BE2C (cell line): ENCODE measurements around the gene NEK11.

ENCODE experiments used
- DNase-seq: peaks from one replicate; pipeline ENCODE4 v3.0.0-alpha.2; 2020
- H3K27me3 ChIP-seq: fragments of 250-450 bp; sonication (Bioruptor Pico); 2 replicates; pipeline ENCODE4 v1.5.1; 2020; ENCODE audit warnings: mild to moderate bottlenecking
- H3K36me3 ChIP-seq: fragments of 250-450 bp; sonication (Bioruptor Pico); 2 replicates; pipeline ENCODE4 v1.5.1; 2020; ENCODE audit warnings: mild to moderate bottlenecking
- H3K4me1 ChIP-seq: fragments of 250-450 bp; sonication (Bioruptor Pico); 2 replicates; pipeline ENCODE4 v1.5.1; 2020
- H3K4me3 ChIP-seq: 2 replicates; pipeline ENCODE4 v1.5.1; 2011; ENCODE audit warnings: low read depth, low read length
- H3K9me3 ChIP-seq: fragments of 250-450 bp; sonication (Bioruptor Pico); 2 replicates; pipeline ENCODE4 v1.5.1; 2020
- TF ChIP-seq, protein P1 (sequence below): IDR thresholded peaks from 2 replicates; pipeline ENCODE4 v1.5.1; 2012; ENCODE audit warnings: mild to moderate bottlenecking, low read depth, low read length

Gene NEK11

DNA sequence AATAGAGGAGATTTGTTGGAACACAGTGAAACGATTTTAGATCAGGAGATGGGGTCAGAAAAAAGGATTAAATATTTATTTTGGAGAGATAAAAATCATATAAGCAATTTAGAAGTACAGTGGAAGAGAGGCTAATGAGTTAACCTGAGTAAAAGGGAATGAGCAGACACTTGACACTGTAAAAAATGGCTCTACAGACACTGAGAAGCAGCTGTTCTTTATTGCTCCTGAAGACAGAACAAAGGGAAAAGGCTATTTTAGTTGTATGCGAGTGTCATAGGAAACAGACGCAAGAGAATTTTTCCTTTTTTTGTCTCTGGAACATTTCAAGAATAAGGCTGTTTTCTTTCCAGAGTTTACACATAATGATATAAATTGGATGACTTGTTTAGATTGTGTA is 34.3 kb upstream of the NEK11 start:
- TF ChIP-seq, protein P1, sequence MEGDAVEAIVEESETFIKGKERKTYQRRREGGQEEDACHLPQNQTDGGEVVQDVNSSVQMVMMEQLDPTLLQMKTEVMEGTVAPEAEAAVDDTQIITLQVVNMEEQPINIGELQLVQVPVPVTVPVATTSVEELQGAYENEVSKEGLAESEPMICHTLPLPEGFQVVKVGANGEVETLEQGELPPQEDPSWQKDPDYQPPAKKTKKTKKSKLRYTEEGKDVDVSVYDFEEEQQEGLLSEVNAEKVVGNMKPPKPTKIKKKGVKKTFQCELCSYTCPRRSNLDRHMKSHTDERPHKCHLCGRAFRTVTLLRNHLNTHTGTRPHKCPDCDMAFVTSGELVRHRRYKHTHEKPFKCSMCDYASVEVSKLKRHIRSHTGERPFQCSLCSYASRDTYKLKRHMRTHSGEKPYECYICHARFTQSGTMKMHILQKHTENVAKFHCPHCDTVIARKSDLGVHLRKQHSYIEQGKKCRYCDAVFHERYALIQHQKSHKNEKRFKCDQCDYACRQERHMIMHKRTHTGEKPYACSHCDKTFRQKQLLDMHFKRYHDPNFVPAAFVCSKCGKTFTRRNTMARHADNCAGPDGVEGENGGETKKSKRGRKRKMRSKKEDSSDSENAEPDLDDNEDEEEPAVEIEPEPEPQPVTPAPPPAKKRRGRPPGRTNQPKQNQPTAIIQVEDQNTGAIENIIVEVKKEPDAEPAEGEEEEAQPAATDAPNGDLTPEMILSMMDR, result no peak
- Histone ChIP-seq H3K9me3 (no peaks in the 10 kb centered on the region), H3K36me3 (peaks cover 16% of the 10 kb centered on the region), H3K27me3 (no peaks in the 10 kb centered on the region), H3K4me3 (no peak overlapping the region), H3K4me1 (no peaks in the 10 kb centered on the region)
- DNase-seq, result no peak

- DNase-seq, result no peak
- Histone ChIP-seq H3K36me3 (peaks cover 26% of the 10 kb centered on the region), H3K9me3 (no peaks in the 10 kb centered on the region), H3K4me1 (no peaks in the 10 kb centered on the region), H3K27me3 (no peaks in the 10 kb centered on the region), H3K4me3 (no peak overlapping the region)
- TF ChIP-seq, protein P1, result no peak
These were observed 29.4 kb upstream of the NEK11 start for GRCh38 chr3:130997289-130997688.

DNA sequence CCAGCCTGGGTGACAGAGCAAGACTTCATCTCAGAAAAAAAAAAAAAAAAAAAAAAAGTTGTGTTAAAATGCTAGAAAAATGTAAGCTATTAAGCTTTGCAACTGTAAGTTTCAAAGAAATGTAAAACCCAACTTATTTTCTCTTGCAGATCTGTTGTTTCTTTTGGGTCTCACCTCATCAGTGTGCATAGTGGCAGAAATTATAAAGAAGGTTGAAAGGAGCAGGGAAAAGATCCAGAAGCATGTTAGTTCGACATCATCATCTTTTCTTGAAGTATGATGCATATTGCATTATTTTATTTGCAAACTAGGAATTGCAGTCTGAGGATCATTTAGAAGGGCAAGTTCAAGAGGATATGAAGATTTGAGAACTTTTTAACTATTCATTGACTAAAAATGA is 25.6 kb upstream of the NEK11 start:
- TF ChIP-seq, protein P1, result no peak
- no peaks in the 10 kb centered on the region for H3K4me1 ChIP-seq
- H3K9me3 ChIP-seq, result no peaks in the 10 kb centered on the region
- no peaks in the 10 kb centered on the region for H3K27me3 ChIP-seq
- H3K4me3 ChIP-seq, result no peak overlapping the region
- peaks cover 33% of the 10 kb centered on the region for H3K36me3 ChIP-seq
- DNase-seq, result no peak

GRCh38 chr3:131004603-131005002 is 22.1 kb upstream of the NEK11 start:
- Histone ChIP-seq H3K27me3 (no peaks in the 10 kb centered on the region), H3K9me3 (no peaks in the 10 kb centered on the region), H3K4me1 (no peaks in the 10 kb centered on the region), H3K4me3 (no peak overlapping the region), H3K36me3 (peaks cover 22% of the 10 kb centered on the region)
- TF ChIP-seq, protein P1, result no peak
- no peak for DNase-seq

DNA sequence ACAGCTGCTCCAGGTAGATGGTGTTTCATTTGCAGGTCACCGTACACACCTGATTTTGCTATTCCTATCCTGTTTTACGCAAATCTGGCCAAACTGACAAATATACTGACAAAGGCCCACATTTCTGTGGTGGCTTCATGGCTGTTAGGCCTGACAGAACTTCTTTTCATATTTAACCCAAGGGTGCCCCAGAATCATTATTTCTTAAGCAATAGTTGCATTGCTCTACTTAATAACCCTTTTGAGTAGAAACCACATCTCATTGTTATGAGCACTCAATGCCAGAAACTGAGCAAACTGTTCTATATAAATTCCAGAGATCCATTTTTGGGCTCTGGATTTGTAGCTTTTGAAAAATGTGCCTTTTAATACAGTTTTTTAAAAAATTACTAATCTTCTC is 19.4 kb upstream of the NEK11 start:
- TF ChIP-seq, protein P1, result no peak
- Histone ChIP-seq H3K4me1 (no peaks in the 10 kb centered on the region), H3K36me3 (peaks cover 18% of the 10 kb centered on the region), H3K4me3 (no peak overlapping the region), H3K9me3 (no peaks in the 10 kb centered on the region), H3K27me3 (no peaks in the 10 kb centered on the region)
- no peak for DNase-seq

- Histone ChIP-seq H3K9me3 (no peaks in the 10 kb centered on the region), H3K27me3 (no peaks in the 10 kb centered on the region), H3K4me1 (no peaks in the 10 kb centered on the region), H3K4me3 (no peak overlapping the region), H3K36me3 (peaks cover 19% of the 10 kb centered on the region)
- TF ChIP-seq, protein P1, result no peak
- no peak for DNase-seq
These were observed 18.9 kb upstream of the NEK11 start for GRCh38 chr3:131007782-131008181.
